ENCODE measurements around the gene TMEM145.

The TMEM145 gene

GRCh38 chr19:42361545-42361910 is 48.4 kb downstream of the TMEM145 start:
- TF ChIP-seq ZFP30 (CRISPR knock-in tag; IDR thresholded peaks at IDR 0.05), result no peak
- no peak for TF ChIP-seq ZFP3 (CRISPR knock-in tag; IDR thresholded peaks at IDR 0.05)
- TF ChIP-seq ESRRG (CRISPR knock-in tag; IDR thresholded peaks at IDR 0.05), result no peak
- no peak for TF ChIP-seq ISL1 (CRISPR knock-in tag; IDR thresholded peaks at IDR 0.05)
- TF ChIP-seq CSDC2 (CRISPR knock-in tag; IDR thresholded peaks at IDR 0.05), result no peak
- TF ChIP-seq ZNF565 (CRISPR knock-in tag; conservative IDR thresholded peaks at IDR 0.05; ENCODE audit: low read depth), result no peak
- TF ChIP-seq ZC3H10 (CRISPR knock-in tag; IDR thresholded peaks at IDR 0.05), result no peak
- ATAC-seq, result no peak

GRCh38 chr19:42362342-42362741 is 49.2 kb downstream of the TMEM145 start:
- no peak for ATAC-seq
- TF ChIP-seq CSRNP3 (CRISPR knock-in tag; IDR thresholded peaks at IDR 0.05) (no peak), CREB5 (CRISPR knock-in tag; IDR thresholded peaks at IDR 0.05; ENCODE audit: low read depth) (no peak), RARB (CRISPR knock-in tag; IDR thresholded peaks at IDR 0.05) (no peak), POU6F1 (CRISPR knock-in tag; IDR thresholded peaks at IDR 0.05; ENCODE audit: borderline replicate concordance, low read depth) (no peak), ZNF8 (CRISPR knock-in tag; IDR thresholded peaks at IDR 0.05) (no peak), ZNF565 (CRISPR knock-in tag; conservative IDR thresholded peaks at IDR 0.05; ENCODE audit: low read depth) (no peak), CSDC2 (CRISPR knock-in tag; IDR thresholded peaks at IDR 0.05) (no peak)

- no peak for ATAC-seq
- no peak for TF ChIP-seq ESRRG (CRISPR knock-in tag; IDR thresholded peaks at IDR 0.05)
- no peak for TF ChIP-seq TSHZ2 (CRISPR knock-in tag; IDR thresholded peaks at IDR 0.05)
- TF ChIP-seq POU6F1 (CRISPR knock-in tag; IDR thresholded peaks at IDR 0.05; ENCODE audit: borderline replicate concordance, low read depth), result no peak
- TF ChIP-seq BACH2 (CRISPR knock-in tag; IDR thresholded peaks at IDR 0.05; ENCODE audit: borderline replicate concordance), result no peak
- no peak for TF ChIP-seq TOX (CRISPR knock-in tag; IDR thresholded peaks at IDR 0.05; ENCODE audit: borderline replicate concordance)
- TF ChIP-seq SNAI2 (CRISPR knock-in tag; IDR thresholded peaks at IDR 0.05), result no peak
- no peak for TF ChIP-seq GLIS3 (CRISPR knock-in tag; IDR thresholded peaks at IDR 0.05)
- no peak for TF ChIP-seq ZFP3 (CRISPR knock-in tag; IDR thresholded peaks at IDR 0.05)
- TF ChIP-seq PPARA (CRISPR knock-in tag; IDR thresholded peaks at IDR 0.05; ENCODE audit: borderline replicate concordance), result no peak
- no peak for TF ChIP-seq ZFP30 (CRISPR knock-in tag; IDR thresholded peaks at IDR 0.05)
- no peak for TF ChIP-seq ZNF565 (CRISPR knock-in tag; conservative IDR thresholded peaks at IDR 0.05; ENCODE audit: low read depth)
- TF ChIP-seq ARNTL (CRISPR knock-in tag; IDR thresholded peaks at IDR 0.05; ENCODE audit: borderline replicate concordance, low read depth), result no peak
- TF ChIP-seq CREB5 (CRISPR knock-in tag; IDR thresholded peaks at IDR 0.05; ENCODE audit: low read depth), result no peak
- no peak for TF ChIP-seq OSR1 (CRISPR knock-in tag; IDR thresholded peaks at IDR 0.05)
- TF ChIP-seq CSDC2 (CRISPR knock-in tag; IDR thresholded peaks at IDR 0.05), result no peak
- no peak for TF ChIP-seq TCF4 (CRISPR knock-in tag; IDR thresholded peaks at IDR 0.05; ENCODE audit: borderline replicate concordance)
Observed at GRCh38 chr19:42362891-42363440, 49.9 kb downstream of the TMEM145 start.
